NCI-H748 treated with DMSO at 0.1 percent for 48 hours (cell line): ENCODE data around the gene SLX9.

ENCODE experiments used
- DNase-seq: peaks from one replicate; lab custom pipeline; 2025; lab: John Stamatoyannopoulos, UW

The SLX9 gene

DNA sequence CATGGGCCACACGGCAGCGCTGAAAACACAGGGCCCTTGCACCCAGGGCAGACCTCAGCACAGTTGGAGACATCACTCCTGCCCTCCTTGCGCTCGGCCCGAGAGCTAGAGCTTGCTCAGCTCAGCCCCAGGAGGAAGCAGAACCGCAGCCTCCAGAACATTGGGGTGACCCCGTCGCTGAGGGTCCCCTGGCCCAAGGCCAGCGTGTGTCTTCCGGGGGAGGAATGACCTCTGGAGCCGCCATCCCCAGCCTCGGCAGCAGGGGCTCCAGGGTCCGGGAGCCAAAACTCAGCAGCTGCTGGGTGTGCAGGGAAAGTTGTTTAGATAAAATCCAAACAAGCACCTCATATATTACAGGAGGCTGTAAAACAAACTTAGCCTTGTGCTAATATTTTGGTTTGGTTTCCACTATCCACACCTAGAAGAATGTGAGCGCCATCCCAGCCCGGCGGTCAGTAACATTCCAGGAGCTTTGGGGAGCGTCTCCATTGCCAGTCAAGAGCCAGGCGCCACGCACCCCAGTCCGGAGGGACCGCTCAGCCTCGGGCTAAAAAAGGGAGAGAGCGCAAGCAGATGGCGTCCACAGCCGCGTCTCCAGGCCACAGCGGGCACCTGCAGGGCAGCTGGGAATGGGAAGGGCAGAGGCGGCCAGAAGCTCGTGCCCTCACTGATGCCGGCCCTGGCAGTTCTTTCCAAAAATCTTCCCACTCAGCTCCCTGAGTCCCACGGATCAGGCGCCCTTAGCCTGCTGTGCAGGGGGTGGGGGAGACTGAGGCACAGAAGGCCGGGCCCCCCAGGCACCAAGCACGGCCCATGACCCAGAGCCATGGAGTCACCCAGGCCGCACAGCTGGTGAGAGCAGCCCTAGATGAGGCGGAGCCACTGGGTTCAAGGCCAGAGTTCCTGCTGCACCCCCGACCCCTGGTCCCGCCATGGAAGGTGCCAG lies 52.0 kb downstream of the SLX9 start:
- DNase-seq, result no peak

DNA sequence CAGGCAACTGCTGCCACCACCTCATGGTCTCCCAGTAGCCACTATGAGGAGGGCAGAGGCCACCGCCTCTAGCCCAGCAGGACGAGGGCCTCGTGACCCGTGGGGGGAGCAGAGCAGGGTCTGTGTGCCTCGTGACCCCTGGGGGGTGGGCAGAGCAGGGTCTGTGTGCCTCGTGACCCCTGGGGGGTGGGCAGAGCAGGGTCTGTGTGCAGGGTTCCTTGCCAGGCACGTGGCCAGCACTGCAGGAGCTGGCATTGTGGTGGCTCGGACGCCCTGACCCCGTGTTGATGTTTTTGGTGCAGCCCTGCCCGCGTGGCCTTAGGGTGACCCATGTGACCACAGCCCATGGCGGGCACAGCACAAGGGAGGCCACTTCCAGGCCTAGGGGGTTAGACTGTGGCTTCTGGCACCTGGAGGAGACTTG lies 52.8 kb downstream of the SLX9 start:
- no peak for DNase-seq

DNA sequence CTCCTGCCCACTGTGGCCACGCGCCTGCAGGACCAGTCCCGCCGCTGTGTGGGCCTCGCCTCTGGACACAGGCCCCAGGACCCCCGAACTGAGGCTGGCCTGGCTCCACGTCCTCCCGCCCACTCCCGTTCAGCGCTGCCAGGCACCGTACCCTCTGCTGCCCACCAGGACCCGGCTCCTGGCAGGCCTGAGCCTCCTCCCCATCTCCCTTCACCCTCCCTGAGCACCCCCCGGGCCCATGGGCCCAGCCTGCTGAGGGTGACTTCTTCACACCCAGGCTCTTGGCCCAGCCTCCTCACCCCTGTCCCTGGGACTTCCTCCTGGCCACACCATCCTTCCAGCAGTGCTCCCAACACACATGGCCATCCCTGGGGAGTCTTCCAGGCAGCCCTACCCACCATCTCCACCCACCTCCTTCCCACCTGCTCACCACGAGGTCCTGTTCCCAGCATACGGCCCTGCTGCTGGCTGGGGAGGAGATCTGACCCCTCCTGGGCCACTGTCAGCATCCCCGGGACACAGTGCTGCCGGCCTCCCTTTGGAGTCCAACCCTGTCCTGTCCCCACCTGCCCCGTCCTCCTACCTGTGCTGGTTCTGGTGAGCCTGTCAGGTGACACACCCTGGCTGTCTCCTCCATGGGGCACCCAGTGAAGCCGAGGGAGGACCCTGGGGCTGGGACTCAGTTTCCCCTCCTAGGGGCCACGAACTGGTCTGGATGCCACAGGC lies 53.7 kb downstream of the SLX9 start:
- no peak for DNase-seq

DNA sequence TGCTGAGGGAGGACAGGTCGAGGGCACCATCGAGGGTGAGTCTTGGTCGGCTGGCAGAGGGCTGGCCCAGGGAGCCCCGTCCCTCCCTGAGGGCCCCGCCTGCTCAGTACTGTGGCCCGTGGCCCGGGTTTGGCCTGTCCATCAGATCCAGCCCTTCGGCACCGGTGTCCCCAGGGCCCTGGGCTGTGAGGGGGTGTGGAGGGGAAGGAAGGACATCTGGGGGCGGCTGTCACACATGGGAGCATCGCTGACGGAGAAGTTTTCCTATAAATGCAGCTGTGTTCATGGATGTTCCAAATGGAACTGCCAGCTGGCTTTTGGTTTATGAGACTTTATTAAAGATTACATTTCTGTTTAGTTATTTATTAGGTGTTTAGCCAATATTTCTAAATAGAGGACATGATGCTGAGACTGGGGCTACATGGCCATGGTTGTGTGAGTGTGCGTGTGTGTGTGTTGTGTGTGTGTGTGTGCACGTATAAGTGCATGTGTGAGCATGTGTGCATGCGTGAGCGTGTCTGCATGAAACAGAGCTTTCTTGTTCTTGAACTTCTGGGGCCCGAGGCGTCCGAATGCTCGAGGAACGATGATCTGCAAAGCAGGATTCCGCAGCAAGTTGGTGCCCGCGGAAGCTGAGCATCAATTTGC lies 54.3 kb downstream of the SLX9 start:
- no peak for DNase-seq

DNA sequence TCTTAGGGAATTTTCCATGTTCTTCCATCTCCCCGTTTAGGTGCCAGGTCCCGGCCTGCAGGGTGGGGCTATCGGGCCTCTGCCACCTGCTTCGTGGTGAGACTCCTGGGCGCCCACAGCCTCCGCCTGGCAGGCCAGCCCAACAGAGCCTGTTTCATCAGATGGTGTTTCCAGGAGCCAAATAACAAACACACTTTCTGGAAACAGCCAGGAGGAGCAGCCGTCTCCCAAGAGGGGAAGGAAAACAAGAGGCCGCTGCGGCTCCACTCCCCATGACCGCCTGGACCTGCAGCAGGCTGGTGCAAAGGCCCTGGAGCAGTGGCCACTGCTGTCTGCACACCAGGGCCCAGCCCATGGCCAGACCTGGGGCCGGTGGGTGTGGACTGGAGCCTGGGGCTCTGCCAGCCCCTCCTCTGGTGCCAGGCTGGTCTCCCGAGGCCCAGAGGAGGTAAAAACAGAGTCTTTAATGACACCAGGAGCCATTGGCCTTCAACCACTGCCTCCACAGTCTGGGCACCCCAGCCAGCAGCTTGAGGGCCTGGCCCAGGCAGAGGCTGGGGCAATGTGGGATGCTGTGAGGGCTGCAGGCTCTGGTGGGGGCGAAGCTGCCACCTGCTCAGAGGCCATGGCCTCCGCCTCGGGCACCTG lies 55.0 kb downstream of the SLX9 start:
- DNase-seq, result no peak

DNA sequence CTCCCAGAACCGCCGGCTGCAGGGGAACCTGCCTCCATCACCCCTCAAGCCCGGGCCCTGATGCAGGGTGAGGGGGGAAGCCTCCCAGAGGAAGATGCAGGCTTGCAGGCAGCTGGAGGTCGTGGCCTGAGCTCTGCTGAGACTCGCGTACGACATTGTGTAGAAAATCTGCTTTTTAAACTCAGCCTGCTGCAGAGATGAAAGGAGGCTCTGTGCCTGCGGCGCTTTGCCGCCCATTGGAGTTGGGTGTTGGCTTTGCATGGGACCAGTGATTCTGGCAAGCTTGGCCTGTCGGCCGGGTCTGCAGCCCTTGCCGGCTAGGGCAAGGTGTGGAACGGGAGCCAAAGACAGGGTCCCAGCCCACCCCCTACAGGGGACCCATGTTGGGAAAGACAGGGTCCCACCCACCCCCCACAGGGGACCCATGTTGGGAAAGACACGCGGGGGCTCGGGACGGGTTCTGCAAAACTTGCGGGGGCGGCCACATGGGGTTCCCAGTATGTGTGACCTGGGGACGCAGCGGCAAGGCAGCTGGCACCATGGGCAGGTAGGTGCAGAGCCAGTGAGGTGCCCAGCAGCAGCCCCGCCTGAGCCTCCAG lies 55.6 kb downstream of the SLX9 start:
- no peak for DNase-seq

DNA sequence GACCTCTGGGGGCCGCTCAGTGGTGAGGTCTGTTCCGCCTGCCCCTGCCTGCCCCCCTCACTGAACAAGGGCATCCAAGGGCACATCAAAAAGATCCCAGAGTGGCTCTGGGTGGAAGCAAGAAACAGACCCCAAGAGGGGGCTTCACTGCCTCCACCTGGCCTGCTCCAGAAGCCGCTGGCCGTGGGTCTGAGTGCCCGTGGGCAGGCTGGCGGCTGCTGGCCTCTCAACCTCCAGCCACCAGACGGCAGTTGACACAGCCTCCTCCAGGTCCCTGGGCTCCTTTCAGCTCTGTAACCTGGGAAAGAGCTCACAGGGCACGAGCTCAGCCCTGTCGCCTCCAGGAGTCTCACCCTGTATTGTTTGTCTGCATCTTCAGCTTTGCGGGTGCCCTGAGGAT lies 56.3 kb downstream of the SLX9 start:
- DNase-seq, result no peak

DNA sequence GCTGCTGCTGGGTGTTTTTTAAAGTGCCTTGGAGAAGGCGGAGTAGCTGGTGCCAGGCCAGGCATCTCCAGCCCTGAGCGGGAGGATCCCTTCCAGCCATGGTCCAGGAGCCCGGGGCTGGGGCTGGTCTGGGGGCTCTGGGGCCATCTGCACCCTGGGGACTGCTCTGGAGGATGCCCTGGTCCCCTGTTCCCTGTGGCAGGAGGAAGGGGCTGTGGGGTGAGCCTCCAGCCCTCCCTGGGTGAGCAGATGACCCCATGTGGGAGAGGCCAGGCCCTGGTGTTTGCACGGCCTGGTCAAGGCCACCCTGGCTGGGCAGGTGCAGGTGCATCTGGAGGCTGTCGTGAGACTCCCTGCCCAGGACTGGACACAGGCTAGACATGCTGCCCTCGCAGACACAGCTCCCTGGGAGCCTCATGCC lies 56.7 kb downstream of the SLX9 start:
- no peak for DNase-seq

DNA sequence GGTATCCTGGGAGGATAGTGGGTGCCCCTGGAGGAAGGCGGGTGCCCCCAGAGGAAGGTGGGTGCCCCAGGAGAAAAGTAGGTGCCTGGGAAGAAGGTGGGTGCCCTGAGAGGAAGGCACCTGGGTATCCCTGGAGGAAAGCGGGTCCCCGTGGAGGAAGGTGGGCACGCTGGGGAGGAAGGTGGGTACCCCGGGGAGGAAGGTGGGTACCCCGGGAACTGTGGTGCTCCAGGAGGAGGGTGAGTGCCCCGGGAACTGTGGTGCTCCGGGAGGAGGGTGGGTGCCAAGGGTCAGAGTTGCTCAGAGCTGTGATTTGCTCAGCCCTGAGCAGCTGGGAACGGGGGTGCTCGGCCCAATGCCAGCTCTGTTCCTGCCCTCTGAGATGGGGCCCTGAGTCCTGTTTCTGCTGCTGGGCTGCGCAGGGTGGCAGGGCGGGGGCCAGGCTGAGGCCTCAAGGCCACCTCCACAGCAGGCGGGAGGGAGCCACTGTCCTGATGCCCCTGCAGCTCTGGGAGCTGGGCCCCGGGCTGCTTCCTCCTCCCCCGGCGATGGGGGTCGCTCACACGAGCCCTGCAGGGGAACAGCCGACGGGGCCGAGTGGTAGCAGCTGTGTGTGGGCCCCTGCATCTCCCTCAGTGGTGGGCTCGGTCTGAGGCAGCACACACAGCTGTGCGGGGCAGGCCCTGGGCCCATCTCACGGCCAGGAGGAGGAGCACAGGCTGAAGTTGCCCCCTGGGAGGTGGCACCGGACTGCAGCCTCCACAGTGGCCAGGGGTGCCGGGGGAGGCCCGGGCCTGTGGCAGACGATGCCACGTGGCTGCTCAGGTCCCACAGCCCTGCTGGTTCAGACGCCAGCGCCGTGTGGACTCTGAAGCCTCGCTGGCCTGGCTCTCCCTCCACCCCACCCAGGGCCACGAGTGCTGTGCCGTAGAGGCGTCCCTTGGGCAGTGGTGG lies 57.4 kb downstream of the SLX9 start:
- no peak for DNase-seq

DNA sequence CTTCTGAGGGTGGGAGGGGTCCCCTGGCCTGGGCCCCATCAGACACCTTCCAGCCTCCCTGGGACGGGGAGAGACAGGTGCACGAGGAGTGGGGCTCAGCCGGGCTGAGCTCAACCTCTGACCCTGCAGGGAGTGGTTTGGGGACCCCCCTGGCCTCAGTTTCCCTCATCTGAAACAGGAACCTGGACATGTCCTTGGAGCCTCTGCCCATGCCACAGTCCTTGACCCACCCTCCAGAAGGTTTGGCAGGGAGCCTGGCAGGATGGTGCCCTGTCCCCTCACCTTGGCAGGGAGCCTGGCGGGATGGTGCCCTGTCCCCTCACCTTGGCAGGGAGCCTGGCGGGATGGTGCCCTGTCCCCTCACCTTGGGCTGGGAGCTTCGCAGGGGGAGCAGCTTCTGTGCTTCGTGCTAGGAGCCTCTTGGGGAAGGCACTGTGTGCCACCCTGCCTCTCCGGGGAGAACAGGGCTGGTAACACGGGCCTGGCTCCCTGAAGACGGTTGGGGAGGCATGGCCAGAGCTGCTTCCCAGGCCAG lies 58.3 kb downstream of the SLX9 start:
- DNase-seq, result no peak

DNA sequence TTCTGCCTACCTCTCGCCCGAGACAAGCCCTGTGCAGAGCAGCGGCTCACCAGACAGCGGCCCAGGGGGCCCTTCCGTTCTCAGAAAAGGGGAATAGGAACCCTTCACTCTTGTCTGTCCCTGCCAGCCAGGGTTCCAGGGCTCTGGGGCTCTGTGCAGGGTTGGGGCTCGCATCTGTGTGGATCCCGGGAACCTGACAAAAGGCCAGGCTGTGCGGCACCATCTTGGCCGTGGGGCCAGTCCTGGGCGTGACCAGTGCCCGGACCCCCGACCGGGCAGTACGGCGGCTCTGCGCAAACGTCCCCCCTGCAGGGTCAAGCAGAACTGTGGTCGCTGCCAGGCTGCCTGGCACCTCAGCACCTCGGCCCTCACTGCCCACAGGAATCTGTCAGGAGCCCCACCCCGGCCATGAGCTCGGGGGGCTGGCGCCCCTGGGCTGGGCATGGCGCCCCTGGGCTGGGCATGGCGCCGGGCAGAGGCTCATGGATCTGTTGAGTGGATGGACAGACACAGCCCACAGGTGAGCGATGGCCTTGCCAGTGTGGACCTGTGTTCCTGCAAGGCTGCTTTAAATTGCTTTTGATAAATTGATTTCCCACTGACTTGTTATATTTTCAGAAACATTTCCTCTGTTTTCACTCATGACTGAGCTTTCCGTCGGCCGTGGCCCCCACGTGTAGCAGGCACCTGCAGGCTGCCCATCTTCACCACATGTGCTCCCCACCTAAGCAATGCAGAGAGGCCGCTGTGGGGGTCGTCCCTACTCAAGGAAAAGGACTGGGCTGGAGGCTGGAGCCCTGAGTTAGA lies 59.0 kb downstream of the SLX9 start:
- no peak for DNase-seq

DNA sequence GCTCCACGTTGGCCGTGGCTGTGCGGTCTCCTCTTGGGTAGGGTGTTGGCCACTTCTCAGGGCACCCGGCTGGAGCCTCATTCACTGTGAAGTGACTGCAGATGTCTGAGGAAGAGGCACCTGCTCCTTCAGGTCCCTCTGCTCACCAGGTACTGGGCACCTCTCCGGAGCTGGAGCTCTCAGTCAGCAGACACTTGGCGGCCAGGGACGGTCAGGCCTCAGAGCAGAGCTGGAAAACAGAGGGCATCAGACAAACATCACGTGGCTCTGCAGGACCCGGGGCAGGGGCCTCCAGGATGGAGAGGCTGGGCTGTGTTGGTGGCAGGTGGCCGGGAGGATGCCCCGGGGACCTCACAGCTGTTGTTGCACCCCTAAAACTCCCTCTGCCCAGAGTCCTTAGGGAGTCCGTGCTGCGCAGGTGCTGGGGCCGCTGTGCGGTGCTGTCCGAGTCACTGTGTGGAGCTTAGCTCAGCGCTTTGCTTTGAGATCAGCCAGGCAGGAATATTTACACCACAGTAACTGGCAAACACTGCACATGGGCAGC lies 59.7 kb downstream of the SLX9 start:
- no peak for DNase-seq

DNA sequence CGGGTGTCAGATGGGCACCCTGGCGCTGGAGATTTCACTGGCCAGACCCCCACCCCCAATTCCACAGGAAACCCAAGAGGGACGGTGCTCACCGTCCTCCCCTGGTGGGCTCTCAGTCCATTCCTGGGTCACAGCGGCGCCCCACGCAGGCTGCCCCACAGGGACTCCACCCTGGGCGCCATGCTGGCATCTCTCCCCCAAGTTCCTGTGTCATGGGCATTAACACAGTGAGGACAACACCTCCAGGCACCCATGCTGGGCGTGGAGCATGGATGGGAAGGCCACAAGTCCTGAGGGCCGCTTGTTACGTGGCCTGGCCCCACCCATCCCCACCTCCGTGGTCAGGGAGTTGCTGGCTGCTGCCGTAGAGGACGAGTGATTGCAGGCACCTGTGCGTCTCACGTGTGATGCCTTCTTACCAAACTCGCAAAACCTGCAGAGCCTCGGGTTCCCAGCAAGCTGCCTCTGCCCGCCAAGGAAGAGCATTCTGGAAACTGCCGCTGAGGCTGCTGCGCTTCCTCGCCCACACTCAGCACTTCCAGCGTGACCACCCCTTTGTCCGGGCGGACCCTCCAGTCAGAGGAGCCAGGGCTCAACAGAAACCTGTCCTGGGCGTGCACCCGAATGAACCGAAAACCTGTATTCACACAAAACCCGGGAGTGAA lies 60.3 kb downstream of the SLX9 start:
- DNase-seq, result no peak

DNA sequence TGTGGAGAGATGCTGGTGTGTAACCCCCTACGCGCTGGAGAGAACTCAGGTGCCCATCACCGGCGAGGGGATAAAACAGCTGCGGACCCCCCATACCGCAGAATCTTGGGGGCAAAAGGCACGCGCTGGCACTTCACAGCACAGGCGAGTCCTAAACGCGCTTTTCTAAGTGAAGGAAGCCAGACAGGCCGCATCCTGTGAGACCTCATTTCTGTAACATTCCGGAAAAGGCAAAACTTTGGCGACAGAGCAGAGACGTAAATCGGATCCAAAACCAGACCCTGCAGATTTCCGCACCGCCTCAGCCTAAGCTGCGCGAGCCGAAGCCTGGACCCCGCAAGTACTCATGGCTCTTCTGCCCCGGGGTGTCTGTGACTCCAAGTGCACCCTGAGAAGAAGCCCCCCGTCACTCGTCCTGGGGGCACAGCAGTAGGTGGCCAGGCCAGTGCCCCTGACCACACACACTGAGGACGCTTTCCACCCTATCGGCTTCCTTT lies 60.9 kb downstream of the SLX9 start:
- no peak for DNase-seq

DNA sequence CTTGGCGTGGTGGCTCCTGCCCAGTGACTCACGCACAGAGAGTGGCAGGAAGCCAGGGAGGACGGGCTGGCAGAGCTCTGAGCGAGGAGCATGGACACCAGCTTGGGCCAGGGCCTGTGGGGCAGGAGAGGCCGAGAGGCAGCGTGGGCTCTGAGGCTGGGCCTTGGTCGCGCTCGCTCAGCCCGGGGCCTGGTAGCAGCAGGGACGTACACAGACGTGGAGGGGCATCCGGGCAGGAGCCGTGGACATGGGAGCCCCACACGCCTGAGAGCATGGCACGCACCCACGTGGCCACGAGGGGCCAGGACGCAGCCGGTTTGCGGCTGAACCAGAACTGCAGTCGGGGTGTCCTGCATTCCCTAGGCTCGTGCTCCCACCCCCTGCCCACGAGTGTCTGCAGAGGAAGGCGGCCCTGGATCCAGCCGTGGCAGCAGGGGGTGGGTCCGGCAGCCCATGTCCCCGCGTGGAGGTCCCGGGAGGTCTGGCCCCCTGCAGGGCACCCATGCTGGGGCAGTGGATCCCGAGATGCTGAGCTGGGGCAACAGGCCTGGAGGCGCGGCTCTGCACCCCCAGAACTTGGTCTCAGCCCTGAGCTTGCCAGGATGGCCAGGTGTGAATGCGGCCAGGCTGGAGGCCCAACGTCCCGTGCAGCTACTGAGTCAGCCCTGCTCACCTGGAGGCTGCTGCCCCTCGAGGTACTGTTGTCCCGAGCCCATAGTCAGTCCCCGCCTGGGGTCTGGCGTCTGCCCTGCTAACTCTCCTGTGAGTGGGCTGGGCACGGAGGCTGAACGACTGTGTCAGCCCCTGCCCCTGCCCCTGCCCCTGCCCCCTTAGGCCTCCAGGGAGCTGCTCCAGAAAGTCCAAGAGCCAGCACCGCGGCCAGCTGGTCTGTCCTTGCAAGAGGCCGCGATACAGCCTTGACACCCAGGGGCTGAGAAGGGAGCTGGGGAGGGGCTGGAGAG lies 61.6 kb downstream of the SLX9 start:
- DNase-seq, result no peak

DNA sequence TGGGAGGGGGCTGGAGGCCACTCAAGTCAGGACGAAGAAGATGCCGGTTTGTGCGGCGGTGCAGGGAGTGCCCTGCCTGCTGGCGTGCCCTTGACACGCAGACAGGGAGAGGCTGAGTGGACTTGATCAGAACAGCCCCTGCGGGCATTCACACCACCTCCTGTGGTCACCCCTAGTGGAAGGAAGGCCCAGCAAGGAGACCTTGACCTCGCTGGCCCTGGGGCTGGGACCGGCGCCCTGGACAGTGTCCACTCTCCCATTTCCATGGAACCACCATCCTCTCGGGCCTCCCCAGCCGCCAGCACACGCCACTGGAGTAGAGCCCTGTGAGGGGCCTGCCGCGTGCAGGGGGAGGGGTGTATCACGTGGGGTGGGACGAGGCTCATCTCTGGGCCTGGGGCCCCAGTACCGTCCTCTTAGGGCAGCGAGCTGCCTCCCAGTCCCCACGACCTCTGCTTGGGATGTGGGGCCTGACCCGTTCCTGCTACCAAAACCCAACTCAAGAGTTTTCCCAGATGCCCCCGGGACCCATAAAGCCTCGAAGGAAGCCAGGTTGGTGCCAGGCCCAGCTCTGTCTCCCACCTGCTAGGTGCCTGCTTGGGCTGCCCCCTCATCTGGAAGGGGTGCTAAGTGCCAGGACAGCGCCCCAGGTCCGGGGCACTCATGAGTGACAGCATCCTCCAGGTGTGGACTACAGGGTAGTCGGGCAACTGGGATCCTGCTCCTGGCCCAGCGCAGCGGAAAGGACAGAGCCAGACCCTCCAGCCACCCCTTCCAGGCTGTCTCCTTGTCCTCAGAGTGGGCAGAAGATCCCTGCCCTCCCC lies 62.8 kb downstream of the SLX9 start:
- DNase-seq, result no peak
